K562 (cell line): ENCODE data around the gene GPT2. TPM values are rescaled to one million over a fixed set of nuclear protein-coding genes. Genes with fewer than 3 reads are reported as not detected.

ENCODE experiments used
- ATAC-seq: fragments of 200-7000 bp; cut with Tn5 transposase; 3 replicates; pipeline ENCODE4 v1.9.1; 2020; ENCODE audit warnings: moderate library complexity
- BruUV-seq: library from RNA; stranded (reverse); fragments of 400-500 nt; replicated peaks from 2 replicates; lab custom pipeline; 2021; lab: Mats Ljungman, UMichigan
- CTCF ChIA-PET: fragments of 300-600 bp; formaldehyde crosslinking; extraction: SDS; loops from one replicate; lab custom pipeline; 2021; ENCODE audit warnings: low intra/inter-chr PET ratio; lab: Yijun Ruan, JAX
- POLR2A ChIA-PET: fragments of 300-600, 350-650 bp; sonication (Branson Sonifier 250); formaldehyde crosslinking; extraction: SDS; loops from one replicate; lab custom pipeline; 2021; ENCODE audit warnings: antibody characterized with exemption, inconsistent platforms; lab: Yijun Ruan, JAX
- DNase-seq, 4 experiments: peaks; one replicate each; pipeline versions ENCODE4 v3.0.0 to v3.0.0-alpha.2; 2011 to 2018; ENCODE audit warnings: low spot score in 3 of 4, mixed read lengths in 3 of 4; ENCODE audit errors: extremely low read depth in 1 of 4
- FAIRE-seq: peaks from 2 replicates; lab custom pipeline; 2011; peaks lifted over from hg19 to GRCh38; lab: Jason Lieb, UNC
- H2AFZ ChIP-seq: 2 replicates; pipeline ENCODE4 v1.6.0; 2011; ENCODE audit warnings: low read depth, low read length, control low read depth, inconsistent platforms
- H3K27ac ChIP-seq: fragments of 200-600 bp; 3 replicates; pipeline ENCODE4 v1.8.0; 2011; ENCODE audit warnings: low read depth, mild to moderate bottlenecking, control low read depth, inconsistent platforms, low read length, moderate library complexity, mixed read lengths; ENCODE audit errors: extremely low read depth
- H3K27me3 ChIP-seq, 2 experiments: fragments of 300-600 bp in 1 of 2; 2 replicates in 1 of 2; 3 replicates in 1 of 2; pipeline versions ENCODE4 v1.6.0 to v1.8.0; 2011; ENCODE audit warnings: inconsistent platforms in 2 of 2, low read length in 2 of 2, mild to moderate bottlenecking in 1 of 2, mixed read lengths in 1 of 2, moderate library complexity in 1 of 2; ENCODE audit not compliant: control insufficient read depth in 2 of 2, insufficient read depth in 2 of 2
- H3K36me3 ChIP-seq: fragments of 300-600 bp; 3 replicates; pipeline ENCODE4 v1.8.0; 2011; ENCODE audit warnings: mild to moderate bottlenecking, low read length, inconsistent platforms; ENCODE audit not compliant: control insufficient read depth, insufficient read depth
- H3K4me1 ChIP-seq, 2 experiments: fragments of 200-600 bp in 1 of 2; replicated peaks in 1 of 2; 2 replicates in 1 of 2; 3 replicates in 1 of 2; pipeline versions ENCODE4 v1.5.1 to v1.8.0; 2011; ENCODE audit warnings: inconsistent platforms in 2 of 2, low read length in 2 of 2, mild to moderate bottlenecking in 1 of 2, mixed read lengths in 1 of 2, moderate library complexity in 1 of 2; ENCODE audit not compliant: control insufficient read depth in 2 of 2, insufficient read depth in 2 of 2
- H3K4me2 ChIP-seq: 2 replicates; pipeline ENCODE4 v1.6.1; 2011; ENCODE audit warnings: low read length, control low read depth, inconsistent platforms, mixed read lengths; ENCODE audit not compliant: insufficient read depth
- H3K4me3 ChIP-seq: fragments of 200-600 bp; sonication (generic), shearing (Covaris generic); 2 replicates; pipeline ENCODE4 v1.5.1; 2016; ENCODE audit warnings: control low read depth, inconsistent platforms
- H3K79me2 ChIP-seq: fragments of 200-600 bp; 3 replicates; pipeline ENCODE4 v1.8.0; 2011; ENCODE audit warnings: low read length, inconsistent platforms; ENCODE audit not compliant: control insufficient read depth, insufficient read depth
- H3K9ac ChIP-seq, 2 experiments: 2 replicates each; pipeline versions ENCODE4 v1.6.0 to v1.6.1; 2011; ENCODE audit warnings: low read depth in 2 of 2, low read length in 2 of 2, control low read depth in 1 of 2, inconsistent platforms in 1 of 2, mild to moderate bottlenecking in 1 of 2, mixed read lengths in 1 of 2; ENCODE audit not compliant: insufficient read depth in 1 of 2
- H3K9me1 ChIP-seq: one replicate; pipeline ENCODE4 v1.6.0; 2011; ENCODE audit warnings: inconsistent platforms, mild to moderate bottlenecking, low read length, moderate library complexity; ENCODE audit not compliant: control insufficient read depth, insufficient read depth
- H3K9me3 ChIP-seq: replicated peaks from 2 replicates; pipeline ENCODE4 v1.5.1; 2011; ENCODE audit warnings: low read depth, low read length, inconsistent platforms; ENCODE audit not compliant: control insufficient read depth, insufficient read depth
- H4K20me1 ChIP-seq: replicated peaks from 2 replicates; pipeline ENCODE4 v1.6.1; 2011; ENCODE audit warnings: low read length, inconsistent platforms, mixed read lengths; ENCODE audit not compliant: control insufficient read depth, insufficient read depth
- E2F6 ChIP-seq, 2 experiments: IDR thresholded peaks; 2 replicates each; pipeline ENCODE4 v1.6.1; 2011; ENCODE audit warnings: borderline replicate concordance in 1 of 2, control low read depth in 1 of 2, low read depth in 1 of 2, low read length in 1 of 2, mild to moderate bottlenecking in 1 of 2, mixed read lengths in 1 of 2, moderate library complexity in 1 of 2; ENCODE audit not compliant: insufficient read depth in 1 of 2, insufficient read length in 1 of 2, poor library complexity in 1 of 2, severe bottlenecking in 1 of 2; ENCODE audit errors: extremely low read depth in 1 of 2
- HES1 ChIP-seq: fragments of 450-650 bp; IDR thresholded peaks from 2 replicates; pipeline ENCODE4 v1.6.1; 2016; ENCODE audit warnings: low read depth, mild to moderate bottlenecking, moderate library complexity
- NR2F6 ChIP-seq: fragments of 450-650 bp; formaldehyde crosslinking; IDR thresholded peaks from 2 replicates; pipeline ENCODE4 v1.4.0; 2020; ENCODE audit warnings: mild to moderate bottlenecking
- PHTF2 ChIP-seq: fragments of 250-450 bp; sonication (Bioruptor Pico); IDR thresholded peaks from 2 replicates; pipeline ENCODE4 v1.5.0; 2021; ENCODE audit warnings: mild to moderate bottlenecking
- RAD21 ChIP-seq, 2 experiments: fragments of 250-450 bp in 1 of 2; fragments of 450-650 bp in 1 of 2; sonication (Bioruptor Pico) in 1 of 2; formaldehyde crosslinking in 1 of 2; IDR thresholded peaks in 1 of 2; conservative IDR thresholded peaks in 1 of 2; 2 replicates each; pipeline versions ENCODE4 v1.4.0 to v1.8.0; 2020 to 2022; ENCODE audit warnings: mild to moderate bottlenecking in 2 of 2, moderate library complexity in 1 of 2
- SREBF2 ChIP-seq: sonication (generic); formaldehyde crosslinking; IDR thresholded peaks from 2 replicates; pipeline ENCODE4 v1.4.0; 2020; ENCODE audit warnings: mild to moderate bottlenecking, missing genetic modification reagents
- USF1 ChIP-seq: sonication (generic); formaldehyde crosslinking; IDR thresholded peaks from 2 replicates; pipeline ENCODE4 v1.9.0; 2022; ENCODE audit warnings: mild to moderate bottlenecking, missing genetic modification reagents
- WGBS: fragments of 100-300 bp; shearing (Covaris generic); methylation state at CpG from one replicate; pipeline ENCODE4 v1.1.6; 2016; ENCODE audit warnings: low coverage, mixed read lengths; ENCODE audit not compliant: insufficient coverage; ENCODE audit errors: missing lambda C conversion rate; 5-methylcytosine and 5-hydroxymethylcytosine counted together
- in situ Hi-C: fragments of 300-500 bp; cut with MboI; formaldehyde crosslinking; loops from 4 replicates; pipeline ENCODE4 v1.15.0; 2018; ENCODE audit warnings: inconsistent platforms, mixed read lengths
- intact Hi-C: fragments of 100-400 bp; cut with micrococcal nuclease; formaldehyde crosslinking; loops from 2 replicates; pipeline ENCODE4 v1.14.2; 2022
- polyA plus RNA-seq, 8 experiments: library from polyadenylated mRNA; depleted of rRNA in 4 of 8; stranded (reverse) in 5 of 8; unstranded in 3 of 8; fragments of >200 nt; fragmentation: Nextera tagmentation in 2 of 8; fragmentation: Illumina TruSeq in 1 of 8; extraction: Ambion mirVana in 2 of 8; extraction: Trizol in 1 of 8; gene quantifications; 2 replicates each; pipeline versions ENCODE4 v1.2.1 to v1.2.3, GENCODE V29; 2011 to 2014; ENCODE audit warnings: inconsistent platforms in 1 of 8, missing spikeins in 1 of 8
- total RNA-seq, 7 experiments: library from RNA; depleted of rRNA in 6 of 7; stranded (reverse); fragments of >200 nt in 6 of 7; fragmentation: Illumina TruSeq in 2 of 7; extraction: Trizol in 2 of 7; gene quantifications; 2 replicates each; pipeline versions ENCODE4 v1.2.1 to v1.2.3, GENCODE V29; 2011 to 2021; ENCODE audit warnings: low replicate concordance in 1 of 7
- TF ChIP-seq, protein P1 (sequence below), 2 experiments: IDR thresholded peaks in 1 of 2; conservative IDR thresholded peaks in 1 of 2; 2 replicates each; pipeline ENCODE4 v1.6.1; 2016; ENCODE audit warnings: low read depth in 2 of 2, mild to moderate bottlenecking in 1 of 2, missing compliant biosample characterization in 1 of 2, missing genetic modification characterization in 1 of 2, moderate library complexity in 1 of 2

GPT2 gene
- total and polyA plus RNA-seq, 9 of the 15 experiments (the other 6 are each of a cell fraction or from before 2014, with no cell fraction given): 0.79 to 14.4 (median 5.8) TPM

DNA sequence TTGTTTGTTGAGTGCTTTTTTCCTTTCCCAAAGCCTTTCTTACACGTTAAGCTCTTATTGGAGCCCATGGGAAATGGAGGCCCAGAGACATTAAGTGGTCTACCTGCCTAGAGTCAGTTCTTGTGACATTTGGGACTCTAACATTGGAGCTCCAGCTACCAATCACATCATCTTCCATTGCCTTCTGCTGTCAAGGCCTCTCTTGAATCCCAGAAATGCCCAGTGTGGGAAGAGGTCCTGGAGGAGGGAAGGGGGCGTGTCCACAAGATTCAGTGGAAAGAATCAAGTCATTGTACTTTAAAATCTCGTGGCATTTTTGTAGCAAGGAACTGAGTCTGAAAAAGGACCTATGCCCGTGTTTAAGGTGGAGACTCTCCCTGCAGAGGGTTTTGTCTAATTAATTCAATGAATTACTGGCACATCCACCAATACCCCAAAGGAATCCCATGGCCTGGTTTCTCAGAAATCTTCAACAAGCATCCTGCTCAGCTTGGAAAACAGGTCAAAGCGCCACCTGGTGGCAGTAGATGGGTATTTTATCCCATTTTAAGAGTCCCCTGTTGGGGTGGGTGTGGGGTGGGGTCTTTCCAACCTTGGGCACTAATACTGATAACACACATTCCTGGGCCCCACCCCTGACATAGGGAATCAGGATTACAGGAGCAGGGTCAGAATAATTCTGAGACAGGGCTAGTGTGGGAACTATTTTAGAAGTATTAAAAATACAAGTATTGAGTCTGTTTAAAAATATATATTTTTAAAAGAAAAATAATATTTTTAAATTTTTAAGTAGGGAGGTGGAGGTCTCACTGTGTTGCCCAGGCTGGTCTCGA lies 24.6 kb downstream of the GPT2 start:
- FAIRE-seq: peak; percentile 85
- H3K9me3 ChIP-seq: no peaks in the 10 kb centered on the region
- no peak overlapping the region for H2AFZ ChIP-seq
- intact Hi-C loops: loop anchor here (1.0 kb wide), 2 partner anchors 54 to 235 kb away; no protein-coding TSS in a partner anchor
- no peaks in the 10 kb centered on the region for H4K20me1 ChIP-seq
- H3K79me2 ChIP-seq: no peaks in the 10 kb centered on the region
- WGBS: 33% methylated on average over 6 of the region's 6 CpGs
- H3K9me1 ChIP-seq: no peaks in the 10 kb centered on the region
- no peaks in the 10 kb centered on the region for H3K4me1 ChIP-seq
- H3K9ac ChIP-seq: no peak overlapping the region
- H3K4me2 ChIP-seq: no peak overlapping the region
- no peaks in the 10 kb centered on the region for H3K36me3 ChIP-seq
- H3K27ac ChIP-seq: no peak overlapping the region
- in situ Hi-C loops: loop anchor here (25.0 kb wide), 1 partner anchor 246 kb away; no protein-coding TSS in a partner anchor
- BruUV-seq: no TSS peak
- peak; percentile 67 to 78 (median 73) for DNase-seq
- H3K27me3 ChIP-seq: no peaks in the 10 kb centered on the region
- H3K4me3 ChIP-seq: no peak overlapping the region
- ChIA-PET CTCF (interaction anchor here (0.5 to 2.4 kb wide), 5 partner anchors 51 to 518 kb away, joined by 3 to 24 read pairs (median 6); no protein-coding TSS in a partner anchor), POLR2A (interaction anchor here (0.7 to 1.1 kb wide), 7 partner anchors 9 to 247 kb away, joined by 3 to 4 read pairs (median 3); partner anchors contain the start of gene C16orf87)
- ATAC-seq: peak; percentile 82
- TF ChIP-seq, protein P1, sequence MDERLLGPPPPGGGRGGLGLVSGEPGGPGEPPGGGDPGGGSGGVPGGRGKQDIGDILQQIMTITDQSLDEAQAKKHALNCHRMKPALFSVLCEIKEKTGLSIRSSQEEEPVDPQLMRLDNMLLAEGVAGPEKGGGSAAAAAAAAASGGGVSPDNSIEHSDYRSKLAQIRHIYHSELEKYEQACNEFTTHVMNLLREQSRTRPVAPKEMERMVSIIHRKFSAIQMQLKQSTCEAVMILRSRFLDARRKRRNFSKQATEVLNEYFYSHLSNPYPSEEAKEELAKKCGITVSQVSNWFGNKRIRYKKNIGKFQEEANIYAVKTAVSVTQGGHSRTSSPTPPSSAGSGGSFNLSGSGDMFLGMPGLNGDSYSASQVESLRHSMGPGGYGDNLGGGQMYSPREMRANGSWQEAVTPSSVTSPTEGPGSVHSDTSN (CRISPR knock-in tag; IDR thresholded peaks at IDR 0.05; ENCODE audit: low read depth): no peak
- TF ChIP-seq, protein P1 (tag; conservative IDR thresholded peaks at IDR 0.05; ENCODE audit: low read depth): no peak
- TF ChIP-seq E2F6 (IDR thresholded peaks at IDR 0.05; ENCODE audit: borderline replicate concordance in 1 of 2, extremely low read depth in 1 of 2, insufficient read depth in 1 of 2, insufficient read length in 1 of 2, low read depth in 1 of 2, low read length in 1 of 2, poor library complexity in 1 of 2, severe bottlenecking in 1 of 2) (no peak), RAD21 (CRISPR knock-in tag; conservative IDR thresholded peaks at IDR 0.05 in 1 of 2, IDR thresholded peaks at IDR 0.05 in 1 of 2) (peak; percentile 53 to 71), SREBF2 (CRISPR knock-in tag) (no peak), USF1 (CRISPR knock-in tag) (no peak), HES1 (no peak), PHTF2 (CRISPR knock-in tag) (no peak), NR2F6 (CRISPR knock-in tag) (no peak)
